GM19328 (cell line): ENCODE data around the gene TPM1.

Experiments used
- ATAC-seq: cut with Tn5 transposase; IDR thresholded peaks from one replicate; pipeline ENCODE4 v1.9.1; 2021; ENCODE audit warnings: mild to moderate bottlenecking, moderate library complexity; ENCODE audit not compliant: unreplicated experiment

Gene TPM1

GRCh38 chr15:63052961-63053698, 10.6 kb downstream of the TPM1 start:
- ATAC-seq, result no peak

- ATAC-seq, result no peak
Observed at GRCh38 chr15:63054281-63054683, 11.7 kb downstream of the TPM1 start.

GRCh38 chr15:63054985-63055384, 12.4 kb downstream of the TPM1 start:
- no peak for ATAC-seq

GRCh38 chr15:63056829-63057228, 14.3 kb downstream of the TPM1 start:
- no peak for ATAC-seq

GRCh38 chr15:63057468-63058345, 15.2 kb downstream of the TPM1 start:
- ATAC-seq, result no peak

- no peak for ATAC-seq
Observed at GRCh38 chr15:63059075-63059474, 16.5 kb downstream of the TPM1 start.

GRCh38 chr15:63059573-63060216, 17.1 kb downstream of the TPM1 start:
- ATAC-seq, result no peak

- ATAC-seq, result no peak
Observed at GRCh38 chr15:63060699-63061098, 18.2 kb downstream of the TPM1 start.

- ATAC-seq, result no peak
Observed at GRCh38 chr15:63061975-63062374, 19.4 kb downstream of the TPM1 start.

GRCh38 chr15:63063164-63063756, 20.7 kb downstream of the TPM1 start:
- no peak for ATAC-seq

- ATAC-seq, result no peak
Observed at GRCh38 chr15:63063877-63064409, 21.4 kb downstream of the TPM1 start.

GRCh38 chr15:63065262-63066221, 23.0 kb downstream of the TPM1 start:
- no peak for ATAC-seq

GRCh38 chr15:63066272-63066671, 23.7 kb downstream of the TPM1 start:
- ATAC-seq, result no peak

GRCh38 chr15:63067306-63067705, 24.8 kb downstream of the TPM1 start:
- ATAC-seq, result no peak

- ATAC-seq, result no peak
Observed at GRCh38 chr15:63067976-63068743, 25.6 kb downstream of the TPM1 start.

- ATAC-seq, result no peak
Observed at GRCh38 chr15:63069616-63070090, 27.1 kb downstream of the TPM1 start.

- ATAC-seq, result no peak
Observed at GRCh38 chr15:63070681-63071129, 28.2 kb downstream of the TPM1 start.

GRCh38 chr15:63071288-63071909, 28.9 kb downstream of the TPM1 start:
- no peak for ATAC-seq
